Suprapubic skin (tissue), 4 donors: ENCODE results near the gene CPPED1.

Source experiments
- EP300 ChIP-seq: sonication (generic); formaldehyde crosslinking; IDR thresholded peaks from one replicate; pipeline ENCODE4 v1.6.1; 2017; ENCODE audit warnings: antibody characterized with exemption
- POLR2A ChIP-seq, 2 donors: fragments of 450-650 bp; IDR thresholded peaks; one replicate each; pipeline ENCODE4 v1.6.1; 2017; ENCODE audit warnings: antibody characterized with exemption in 2 of 2, mild to moderate bottlenecking in 2 of 2, moderate library complexity in 2 of 2
- POLR2AphosphoS5 ChIP-seq, 3 donors: sonication (generic); formaldehyde crosslinking; IDR thresholded peaks; one replicate each; pipeline ENCODE4 v1.6.1; 2017; ENCODE audit warnings: antibody characterized with exemption in 3 of 3
- TF ChIP-seq, protein P1 (sequence below), 2 donors: fragments of 200-600 bp in 1 of 2; fragments of 450-650 bp in 1 of 2; sonication (generic) in 1 of 2; IDR thresholded peaks; one replicate each; pipeline ENCODE4 v1.5.1; 2016 to 2019; ENCODE audit warnings: antibody characterized with exemption in 2 of 2, mild to moderate bottlenecking in 1 of 2, moderate library complexity in 1 of 2

DNA sequence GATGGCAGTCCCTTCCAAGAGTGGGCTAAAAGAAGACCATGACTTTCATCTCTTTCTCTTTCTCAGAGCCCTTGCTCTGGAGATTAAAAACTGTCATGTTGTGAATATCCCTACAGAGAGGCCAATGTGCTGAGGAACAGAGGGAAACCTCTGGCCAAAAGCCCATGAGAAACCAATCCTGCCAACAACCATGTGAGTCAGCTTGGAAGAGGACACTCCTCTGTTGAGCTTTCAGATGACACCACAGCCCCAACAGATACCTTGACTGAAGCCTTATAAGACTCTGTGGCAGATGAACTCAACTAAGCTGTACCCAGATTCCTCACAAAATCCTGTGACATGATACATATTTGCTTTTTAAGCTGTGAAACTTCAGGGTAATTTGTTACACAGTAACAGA, 19.6 kb downstream of the CPPED1 start:
- TF ChIP-seq POLR2A (IDR thresholded peaks at IDR 0.05) (no peak), POLR2AphosphoS5 (IDR thresholded peaks at IDR 0.05) (no peak), EP300 (no peak)
- TF ChIP-seq, protein P1, sequence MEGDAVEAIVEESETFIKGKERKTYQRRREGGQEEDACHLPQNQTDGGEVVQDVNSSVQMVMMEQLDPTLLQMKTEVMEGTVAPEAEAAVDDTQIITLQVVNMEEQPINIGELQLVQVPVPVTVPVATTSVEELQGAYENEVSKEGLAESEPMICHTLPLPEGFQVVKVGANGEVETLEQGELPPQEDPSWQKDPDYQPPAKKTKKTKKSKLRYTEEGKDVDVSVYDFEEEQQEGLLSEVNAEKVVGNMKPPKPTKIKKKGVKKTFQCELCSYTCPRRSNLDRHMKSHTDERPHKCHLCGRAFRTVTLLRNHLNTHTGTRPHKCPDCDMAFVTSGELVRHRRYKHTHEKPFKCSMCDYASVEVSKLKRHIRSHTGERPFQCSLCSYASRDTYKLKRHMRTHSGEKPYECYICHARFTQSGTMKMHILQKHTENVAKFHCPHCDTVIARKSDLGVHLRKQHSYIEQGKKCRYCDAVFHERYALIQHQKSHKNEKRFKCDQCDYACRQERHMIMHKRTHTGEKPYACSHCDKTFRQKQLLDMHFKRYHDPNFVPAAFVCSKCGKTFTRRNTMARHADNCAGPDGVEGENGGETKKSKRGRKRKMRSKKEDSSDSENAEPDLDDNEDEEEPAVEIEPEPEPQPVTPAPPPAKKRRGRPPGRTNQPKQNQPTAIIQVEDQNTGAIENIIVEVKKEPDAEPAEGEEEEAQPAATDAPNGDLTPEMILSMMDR (IDR thresholded peaks at IDR 0.05): no peak
